Measurements from ENCODE around the gene PEPD. TPM values are rescaled to one million over a fixed set of nuclear protein-coding genes. Genes with fewer than 3 reads are reported as not detected.

PEPD gene
- total and polyA plus RNA-seq, 2 of the 4 experiments (the other 2 are of a cell fraction), result 36.7 to 88.4 TPM

GRCh38 chr19:33381101-33381500, 140.5 kb downstream of the PEPD start:
- no peak for ATAC-seq (ENCODE audit: low read depth)
- Histone ChIP-seq H3K4me1 (ENCODE audit: control insufficient read depth, insufficient read depth, low read length) (peaks cover 2% of the 10 kb centered on the region), H3K79me1 (ENCODE audit: low read depth in 1 of 2, low read length in 2 of 2) (peaks cover 27 to 80% of the 10 kb centered on the region in 2 experiments), H3K14ac (replicated peaks; ENCODE audit: low read depth, low read length) (no peak overlapping the region), H4K20me1 (ENCODE audit: insufficient read depth, low read length) (peaks cover 98% of the 10 kb centered on the region), H2AK5ac (ENCODE audit: low read depth, low read length) (no peak overlapping the region), H4K8ac (ENCODE audit: low read depth in 2 of 2, low read length in 2 of 2) (no peak overlapping the region), H3K4me3 (ENCODE audit: insufficient read depth, low read depth, low read length) (no peak overlapping the region), H2BK20ac (ENCODE audit: low read depth, low read length) (no peak overlapping the region), H3K36me3 (ENCODE audit: control insufficient read depth, insufficient read depth, low read length) (peaks cover 16% of the 10 kb centered on the region), H2AFZ (replicated peaks; ENCODE audit: low read length, poor library complexity) (no peak overlapping the region), H2BK5ac (ENCODE audit: low read depth, low read length, poor library complexity, severe bottlenecking) (no peak overlapping the region), H3K27me3 (ENCODE audit: control insufficient read depth, insufficient read depth, low read length) (no peaks in the 10 kb centered on the region), H3K23ac (ENCODE audit: low read depth, low read length) (no peak overlapping the region), H3K9me3 (ENCODE audit: control insufficient read depth, insufficient read depth, low read length) (no peaks in the 10 kb centered on the region), H2AK9ac (replicated peaks; ENCODE audit: low read depth, low read length, poor library complexity) (no peak overlapping the region), H2BK120ac (ENCODE audit: low read depth, low read length) (no peak overlapping the region), H4K91ac (ENCODE audit: insufficient read depth, low read depth, low read length) (no peak overlapping the region), H2BK15ac (ENCODE audit: low read depth, low read length) (no peak overlapping the region), H3K9me1 (ENCODE audit: insufficient read depth, low read length) (peaks cover 33% of the 10 kb centered on the region), H3K9ac (ENCODE audit: low read depth, low read length) (no peak overlapping the region), H3K4ac (ENCODE audit: low read depth, low read length) (no peak overlapping the region), H3K56ac (ENCODE audit: extremely low read depth, insufficient read depth, low read length) (no peak overlapping the region), H3K27ac (ENCODE audit: insufficient read depth, low read length) (no peak overlapping the region), H4K5ac (ENCODE audit: low read depth, low read length) (no peak overlapping the region), H3K18ac (ENCODE audit: low read depth, low read length) (no peak overlapping the region), H3K4me2 (ENCODE audit: low read depth, low read length) (no peak overlapping the region)
- DNase-seq, result no peak
- WGBS, 2 experiments (ENCODE audit: extremely low coverage in 2 of 2, insufficient read length in 1 of 2), result 100% methylated on average over 1 of the region's 4 CpGs; no CpG with 5 or more reads in 1 of the 2 experiments
- in situ Hi-C loops (cut with MboI; ENCODE audit: low sequenced_read_pairs) (no loop called here), intact Hi-C loops (cut with micrococcal nuclease) (no loop called here), dilution Hi-C loops (cut with HindIII; ENCODE audit: low sequenced_read_pairs, unreplicated experiment) (no loop called here)
- ChIA-PET POLR2A (ENCODE audit: unreplicated experiment) (no interaction called here), CTCF (interaction anchor here (0.6 to 1.6 kb wide), 2 partner anchors 25 to 397 kb away, joined by 3 read pairs; no protein-coding TSS in a partner anchor)
- TF ChIP-seq ELK1 (IDR thresholded peaks at IDR 0.05; ENCODE audit: borderline replicate concordance, low read depth, low read length) (no peak), POLR2A (IDR thresholded peaks at IDR 0.05; ENCODE audit: low read depth, low read length) (no peak), MAFK (IDR thresholded peaks at IDR 0.05; ENCODE audit: low read depth, low read length) (peak; percentile 82)
- no TSS peak for BruUV-seq (replicated peaks)
